Common myeloid progenitor, CD34-positive (primary cell): ENCODE data around the gene FAM237A. TPM values are rescaled to one million over a fixed set of nuclear protein-coding genes. Genes with fewer than 3 reads are reported as not detected.

Experiments
- CTCF ChIA-PET: fragments of 350-600 bp; sonication (Branson Sonifier 250); formaldehyde crosslinking; loops from one replicate; lab custom pipeline; 2021; ENCODE audit warnings: antibody characterized with exemption; lab: Charles Lee
- POLR2A ChIA-PET: fragments of 350-600 bp; sonication (Branson Sonifier 250); formaldehyde crosslinking; loops from one replicate; lab custom pipeline; 2021; ENCODE audit warnings: antibody characterized with exemption; lab: Charles Lee
- DNase-seq, 3 donors: peaks; one replicate each; pipeline versions ENCODE4 v3.0.0 to v3.0.0-alpha.2; 2013
- H3K27ac ChIP-seq, 2 experiments: 1 replicate in 1 of 2; 2 replicates in 1 of 2; pipeline ENCODE4 v1.7.0; 2013; ENCODE audit warnings: inconsistent platforms in 2 of 2, low read length in 2 of 2, mild to moderate bottlenecking in 2 of 2, low read depth in 1 of 2, moderate library complexity in 1 of 2; ENCODE audit not compliant: severe bottlenecking in 2 of 2, insufficient read depth in 1 of 2, poor library complexity in 1 of 2
- H3K27me3 ChIP-seq, 5 experiments: replicated peaks in 2 of 5; 1 replicate in 3 of 5; 2 replicates in 2 of 5; pipeline versions ENCODE4 v1.6.1 to v1.7.0; 2013; ENCODE audit warnings: low read length in 4 of 5, mild to moderate bottlenecking in 2 of 5, moderate library complexity in 2 of 5, inconsistent platforms in 1 of 5; ENCODE audit not compliant: insufficient read depth in 5 of 5, control insufficient read depth in 4 of 5
- H3K36me3 ChIP-seq, 4 experiments: 1 replicate in 2 of 4; 2 replicates in 2 of 4; pipeline versions ENCODE4 v1.6.1 to v1.7.0; 2013; ENCODE audit warnings: low read length in 3 of 4, control low read depth in 1 of 4, mild to moderate bottlenecking in 1 of 4; ENCODE audit not compliant: control insufficient read depth in 4 of 4, insufficient read depth in 4 of 4
- H3K4me1 ChIP-seq, 4 experiments: 1 replicate in 3 of 4; 2 replicates in 1 of 4; pipeline versions ENCODE4 v1.6.1 to v1.7.1; 2013; ENCODE audit warnings: low read length in 3 of 4, mild to moderate bottlenecking in 3 of 4, control low read depth in 1 of 4, inconsistent platforms in 1 of 4, moderate library complexity in 1 of 4; ENCODE audit not compliant: control insufficient read depth in 4 of 4, insufficient read depth in 4 of 4; ENCODE audit errors: control extremely low read depth in 1 of 4
- H3K4me3 ChIP-seq, 7 experiments: 1 replicate in 4 of 7; 2 replicates in 3 of 7; pipeline versions ENCODE4 v1.5.1 to v1.7.0; 2013; ENCODE audit warnings: mild to moderate bottlenecking in 7 of 7, low read length in 6 of 7, moderate library complexity in 6 of 7, inconsistent platforms in 2 of 7, low read depth in 2 of 7, control low read depth in 1 of 7; ENCODE audit not compliant: insufficient read depth in 4 of 7, control insufficient read depth in 1 of 7; ENCODE audit errors: extremely low read depth in 1 of 7
- H3K9me3 ChIP-seq, 5 experiments: 1 replicate in 4 of 5; 2 replicates in 1 of 5; pipeline versions ENCODE4 v1.6.1 to v1.7.1; 2013; ENCODE audit warnings: low read length in 4 of 5, mild to moderate bottlenecking in 2 of 5, inconsistent platforms in 1 of 5, low read depth in 1 of 5, moderate library complexity in 1 of 5; ENCODE audit not compliant: control insufficient read depth in 4 of 5, insufficient read depth in 2 of 5; ENCODE audit errors: control extremely low read depth in 1 of 5
- WGBS: methylation state at CpG from one replicate; pipeline ENCODE4 v1.1.5; 2013; ENCODE audit not compliant: insufficient coverage; 5-methylcytosine and 5-hydroxymethylcytosine counted together
- polyA plus RNA-seq: library from polyadenylated mRNA; unstranded; fragments of 120-200 nt; gene quantifications from one replicate; pipeline ENCODE4 v1.2.1, GENCODE V29; 2013

The FAM237A gene
- polyA plus RNA-seq: not detected

DNA sequence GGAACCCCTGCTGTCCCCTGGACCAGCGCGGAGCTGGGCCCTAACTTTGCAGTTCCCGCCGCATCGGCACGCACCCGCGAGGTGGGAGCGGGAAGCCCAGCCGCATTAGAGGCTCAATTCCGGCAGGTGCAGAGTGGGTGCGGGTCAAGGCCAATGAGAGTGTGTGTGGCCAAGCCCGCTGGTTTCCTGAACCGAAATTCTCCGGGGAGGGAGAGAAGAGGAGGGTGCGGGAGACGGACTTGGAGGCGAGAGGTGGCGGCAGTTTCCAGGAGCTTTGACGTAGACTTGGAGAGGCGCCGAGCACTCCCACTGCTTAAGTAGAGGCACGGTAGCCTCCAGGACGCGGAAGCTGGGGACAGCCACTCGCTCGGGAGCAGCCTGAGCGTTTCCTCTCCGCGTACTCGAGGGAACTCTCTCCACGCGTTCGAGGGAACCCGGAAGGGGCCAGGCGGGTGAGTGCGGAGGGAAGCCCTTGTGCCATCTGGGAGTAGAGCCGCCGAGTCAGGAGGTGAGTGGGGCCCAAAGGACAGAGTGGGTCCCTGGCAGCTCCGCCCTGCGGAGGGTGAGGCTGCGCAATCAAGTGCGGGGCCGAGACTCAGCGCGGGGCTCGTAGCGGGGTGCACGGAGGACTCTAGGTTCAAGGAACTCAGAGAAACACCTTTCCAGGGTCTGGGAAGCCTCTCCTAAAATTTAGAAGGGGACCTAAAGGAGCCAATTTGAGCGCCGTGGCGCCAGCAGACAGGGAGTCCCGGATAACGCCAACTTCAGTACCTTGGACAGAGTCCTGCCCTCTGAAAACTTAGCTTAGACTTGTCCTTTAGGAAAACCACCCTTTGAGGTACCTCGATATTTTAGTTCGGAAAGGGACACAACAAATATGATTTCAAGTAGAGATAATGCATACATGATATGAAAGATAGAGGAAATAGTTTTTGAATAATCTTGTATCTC lies at the start of gene FAM237A:
FAM237A (plus strand) TSS at position 413 of the 951 bp plus-strand sequence. CDS start 1,750 bp downstream, outside the sequence.
- 9% methylated on average over 45 of the region's 56 CpGs for WGBS
- ChIA-PET CTCF (no interaction called here), POLR2A (no interaction called here)
- peak; percentile 55 to 81 (median 77) for DNase-seq
- no peaks in the 10 kb centered on the region for H3K36me3 ChIP-seq
- peaks cover 0 to 12% (median 0%) of the 10 kb centered on the region in 5 experiments for H3K9me3 ChIP-seq
- H3K4me1 ChIP-seq: peaks cover 0 to 7% (median 2%) of the 10 kb centered on the region in 4 experiments
- peaks cover 9 to 52% (median 34%) of the 10 kb centered on the region in 5 experiments for H3K27me3 ChIP-seq
- peak within 1 kb of the TSS in 1 of 7 experiments; percentile 8 for H3K4me3 ChIP-seq
- H3K27ac ChIP-seq: no peak within 1 kb of the TSS

DNA sequence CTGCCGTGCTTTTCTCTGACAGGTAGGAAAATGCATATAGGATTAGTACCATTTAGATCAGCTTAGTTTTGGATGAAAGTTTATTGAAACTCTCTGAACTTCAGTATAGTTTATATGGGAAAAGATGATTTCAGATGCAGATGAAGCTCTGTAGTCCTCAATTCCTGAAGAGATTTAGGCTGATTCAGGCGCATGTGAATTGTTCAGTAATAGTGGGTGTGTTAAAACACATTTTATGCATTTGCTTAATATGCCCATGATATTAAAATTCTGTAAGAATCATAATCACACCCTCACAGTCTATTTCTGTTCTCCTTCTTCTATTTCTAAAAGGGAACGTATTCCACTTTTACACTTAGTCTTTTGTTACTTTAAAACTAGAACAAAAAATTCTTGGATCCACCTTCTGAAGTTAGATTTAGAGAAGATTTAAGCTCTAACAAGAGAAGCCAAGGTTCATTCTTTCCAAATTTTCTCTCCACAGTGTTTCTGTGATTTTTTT lies 44.5 kb upstream of the FAM237A start:
- Histone ChIP-seq H3K4me3 (no peak overlapping the region), H3K36me3 (no peaks in the 10 kb centered on the region), H3K9me3 (no peaks in the 10 kb centered on the region), H3K27ac (no peak overlapping the region), H3K27me3 (no peaks in the 10 kb centered on the region), H3K4me1 (no peaks in the 10 kb centered on the region)
- no peak for DNase-seq
- ChIA-PET CTCF (interaction anchor here (0.7 kb wide), 1 partner anchor 270 kb away, joined by 3 read pairs; no protein-coding TSS in a partner anchor), POLR2A (no interaction called here)
- 100% methylated on average over 1 of the region's 3 CpGs for WGBS

GRCh38 chr2:206603243-206603642 lies 39.0 kb upstream of the FAM237A start:
- Histone ChIP-seq H3K9me3 (no peaks in the 10 kb centered on the region), H3K4me3 (no peak overlapping the region), H3K27me3 (no peaks in the 10 kb centered on the region), H3K27ac (no peak overlapping the region), H3K4me1 (no peaks in the 10 kb centered on the region), H3K36me3 (no peaks in the 10 kb centered on the region)
- DNase-seq: no peak
- CTCF ChIA-PET: interaction anchor here (0.8 kb wide), 1 partner anchor 26 kb away, joined by 3 read pairs; no protein-coding TSS in a partner anchor
- WGBS: no CpG with 5 or more reads among the region's 3 CpGs
- POLR2A ChIA-PET: no interaction called here

GRCh38 chr2:206610451-206610850 lies 31.8 kb upstream of the FAM237A start:
- Histone ChIP-seq H3K4me3 (no peak overlapping the region), H3K27ac (no peak overlapping the region), H3K9me3 (no peaks in the 10 kb centered on the region), H3K36me3 (no peaks in the 10 kb centered on the region), H3K27me3 (no peaks in the 10 kb centered on the region), H3K4me1 (peaks cover 4 to 11% (median 8%) of the 10 kb centered on the region in 4 experiments)
- 100% methylated on average over 1 of the region's 1 CpG for WGBS
- DNase-seq: no peak
- ChIA-PET CTCF (interaction anchor here (0.5 kb wide), 1 partner anchor 135 kb away, joined by 3 read pairs; no protein-coding TSS in a partner anchor), POLR2A (no interaction called here)

DNA sequence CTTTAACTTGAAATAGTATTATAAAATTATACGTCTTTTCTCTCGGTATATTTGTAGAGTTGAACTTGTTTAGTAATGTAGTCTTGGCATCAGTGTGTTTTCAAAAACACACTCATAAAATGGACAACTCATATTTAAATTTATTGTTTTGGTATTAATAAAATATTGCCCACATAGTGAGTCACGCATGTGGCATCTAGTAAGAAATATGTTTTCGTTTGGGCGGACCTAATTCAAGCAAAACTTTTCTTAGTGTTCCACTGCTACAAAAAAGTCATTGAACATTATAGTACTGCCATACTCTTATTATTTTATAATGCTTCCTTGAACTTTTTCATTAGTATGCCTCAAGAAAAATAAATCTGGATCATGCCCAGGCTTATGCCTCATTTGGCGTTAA lies 31.1 kb upstream of the FAM237A start:
- WGBS: 100% methylated on average over 1 of the region's 6 CpGs
- no peaks in the 10 kb centered on the region for H3K36me3 ChIP-seq
- H3K9me3 ChIP-seq: no peaks in the 10 kb centered on the region
- no peak for DNase-seq
- H3K4me3 ChIP-seq: no peak overlapping the region
- H3K27ac ChIP-seq: no peak overlapping the region
- H3K27me3 ChIP-seq: no peaks in the 10 kb centered on the region
- ChIA-PET POLR2A (no interaction called here), CTCF (no interaction called here)
- H3K4me1 ChIP-seq: peaks cover 4 to 11% (median 8%) of the 10 kb centered on the region in 4 experiments

GRCh38 chr2:206611736-206612135 lies 30.6 kb upstream of the FAM237A start:
- ChIA-PET POLR2A (no interaction called here), CTCF (no interaction called here)
- peaks cover 4 to 11% (median 8%) of the 10 kb centered on the region in 4 experiments for H3K4me1 ChIP-seq
- no peaks in the 10 kb centered on the region for H3K36me3 ChIP-seq
- H3K9me3 ChIP-seq: no peaks in the 10 kb centered on the region
- H3K27ac ChIP-seq: no peak overlapping the region
- WGBS: 94% methylated on average over 3 of the region's 3 CpGs
- H3K27me3 ChIP-seq: no peaks in the 10 kb centered on the region
- no peak for DNase-seq
- no peak overlapping the region for H3K4me3 ChIP-seq

DNA sequence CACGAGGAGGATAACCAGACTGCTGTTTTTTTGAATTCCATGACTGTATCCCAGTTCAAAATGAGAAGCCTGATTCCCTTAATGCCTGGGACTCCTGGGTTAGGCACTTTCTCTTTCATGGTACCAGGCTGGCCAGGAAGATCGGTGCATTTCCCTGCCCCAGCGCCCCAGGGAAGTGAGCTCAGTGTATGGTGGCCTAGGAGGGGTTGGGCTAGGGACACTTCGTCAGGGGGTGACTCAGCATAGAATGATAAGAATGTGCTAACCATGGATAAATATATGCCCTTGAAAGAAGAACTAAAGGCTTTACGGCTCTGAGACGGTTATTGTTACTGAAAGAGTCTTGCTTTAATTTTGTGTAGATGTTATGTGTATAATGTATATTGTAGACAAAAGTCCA lies 27.5 kb upstream of the FAM237A start:
- no peak for DNase-seq
- Histone ChIP-seq H3K4me1 (peaks cover 0 to 3% (median 2%) of the 10 kb centered on the region in 4 experiments), H3K4me3 (no peak overlapping the region), H3K27ac (no peak overlapping the region), H3K9me3 (no peaks in the 10 kb centered on the region), H3K27me3 (no peaks in the 10 kb centered on the region), H3K36me3 (no peaks in the 10 kb centered on the region)
- 82% methylated on average over 4 of the region's 6 CpGs for WGBS
- CTCF ChIA-PET: no interaction called here
- POLR2A ChIA-PET: no interaction called here
